NCI-H526 treated with DMSO at 0.1 percent for 48 hours (cell line): ENCODE results near the gene ISCA2.

Experiments
- DNase-seq: peaks from one replicate; lab custom pipeline; 2025; lab: John Stamatoyannopoulos, UW

Gene ISCA2

DNA sequence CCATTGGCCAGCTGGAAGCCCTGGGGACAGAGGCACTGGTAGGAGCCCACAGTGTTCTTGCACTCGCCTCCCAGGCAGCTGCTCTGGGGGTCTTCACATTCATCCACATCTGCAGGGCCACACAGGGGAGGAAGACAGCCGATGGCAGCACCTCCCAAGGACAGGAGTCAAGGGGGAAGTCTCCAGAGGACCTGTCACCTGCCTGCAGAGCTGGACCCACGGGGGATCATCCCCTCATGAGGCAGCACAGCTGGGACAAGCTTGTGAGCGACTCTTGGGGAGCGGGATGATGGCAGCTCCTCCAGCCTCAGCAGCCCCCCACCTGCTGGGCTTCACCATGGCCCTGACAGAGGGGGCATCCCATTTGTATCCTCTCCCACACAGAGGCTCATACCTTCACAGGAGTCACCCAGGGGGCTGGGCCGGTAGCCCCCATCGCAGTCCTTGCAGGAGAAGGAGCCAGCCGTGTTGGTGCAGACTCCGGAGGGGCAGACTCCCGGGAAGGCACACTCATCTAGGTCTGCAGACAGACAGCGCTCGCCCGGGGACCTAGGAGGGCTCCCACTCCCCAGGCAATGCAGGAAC lies 15.4 kb downstream of the ISCA2 start:
- DNase-seq = no peak

- no peak for DNase-seq
These were observed 16.1 kb downstream of the ISCA2 start for GRCh38 chr14:74509587-74510222.

DNA sequence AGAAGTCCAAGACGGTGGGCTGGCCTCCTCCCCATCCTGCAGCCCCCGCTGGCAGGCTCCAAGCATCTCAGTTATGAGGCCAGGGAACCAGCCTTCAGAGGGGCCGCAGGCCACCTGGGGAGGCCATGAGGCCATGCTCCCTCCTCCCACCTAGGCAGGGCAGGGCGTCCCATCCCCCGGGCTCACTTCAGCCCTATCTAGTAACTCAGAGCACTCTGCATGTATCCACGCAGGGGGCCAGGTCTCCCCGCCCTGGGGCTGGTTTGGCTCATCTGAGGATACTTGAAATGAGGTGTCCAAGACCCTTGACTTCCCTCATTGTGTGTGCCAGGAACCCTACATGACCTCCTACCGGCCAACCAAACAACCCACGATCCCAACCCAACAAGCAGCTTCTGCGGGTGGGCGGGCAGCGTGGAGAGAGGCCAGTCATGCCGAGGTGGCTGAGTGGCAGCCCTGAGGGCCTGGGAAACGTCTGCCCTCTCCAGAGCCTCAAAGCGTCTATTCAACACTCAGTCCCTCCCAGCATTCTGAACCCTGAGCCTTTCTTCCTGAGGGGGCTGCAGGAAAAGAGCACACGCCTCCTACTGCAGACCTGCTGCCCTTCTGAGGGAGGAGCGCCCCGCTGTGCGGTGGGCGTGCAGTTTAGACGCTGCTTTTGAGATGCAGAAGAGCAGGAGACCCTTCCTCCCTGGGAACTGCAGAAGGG lies 16.8 kb downstream of the ISCA2 start:
- DNase-seq = no peak

- no peak for DNase-seq
These were observed 17.4 kb downstream of the ISCA2 start for GRCh38 chr14:74510959-74511409.

DNA sequence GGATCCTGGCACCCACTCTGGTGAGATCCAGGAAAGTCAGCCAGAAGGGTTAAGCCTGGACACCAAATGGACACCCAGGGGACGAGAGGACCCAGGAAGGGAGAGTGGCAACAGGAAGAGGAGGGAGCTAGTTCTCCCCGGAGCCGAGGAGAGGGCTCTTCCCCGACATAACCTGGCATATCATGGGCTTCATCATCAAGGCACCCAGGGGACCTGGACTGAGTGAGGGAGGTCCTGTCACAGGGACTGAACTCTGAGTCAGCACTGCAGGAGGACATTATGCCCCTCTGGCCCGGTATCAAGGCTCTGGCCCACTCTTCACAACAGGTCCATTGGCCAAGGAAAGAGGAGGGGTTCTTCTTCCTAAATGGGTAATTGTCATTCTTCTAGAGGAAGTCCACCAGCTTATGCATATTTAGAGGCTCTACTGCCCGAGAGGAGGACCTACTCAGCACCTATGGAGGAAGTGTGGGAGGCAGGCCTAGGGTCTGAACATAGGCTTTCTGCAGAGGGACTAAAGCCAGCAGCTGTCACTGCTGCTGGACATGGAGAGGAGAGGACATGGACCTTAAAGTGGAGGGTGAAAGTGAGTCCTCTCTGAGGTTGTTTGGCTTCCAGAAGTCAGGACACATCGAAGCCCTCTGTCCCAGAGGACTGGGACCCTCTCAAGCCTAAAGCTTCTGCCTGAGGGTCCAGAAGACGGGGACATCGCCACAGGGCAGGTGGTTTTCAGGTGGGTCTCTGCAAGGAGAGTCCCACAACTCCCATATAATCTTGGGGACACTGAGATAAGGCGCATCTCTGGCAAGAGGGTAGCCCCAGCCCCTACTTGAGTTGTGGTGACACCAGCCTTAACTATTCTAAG lies 18.6 kb downstream of the ISCA2 start:
- no peak for DNase-seq

GRCh38 chr14:74514471-74514941 lies 20.9 kb downstream of the ISCA2 start:
- no peak for DNase-seq

DNA sequence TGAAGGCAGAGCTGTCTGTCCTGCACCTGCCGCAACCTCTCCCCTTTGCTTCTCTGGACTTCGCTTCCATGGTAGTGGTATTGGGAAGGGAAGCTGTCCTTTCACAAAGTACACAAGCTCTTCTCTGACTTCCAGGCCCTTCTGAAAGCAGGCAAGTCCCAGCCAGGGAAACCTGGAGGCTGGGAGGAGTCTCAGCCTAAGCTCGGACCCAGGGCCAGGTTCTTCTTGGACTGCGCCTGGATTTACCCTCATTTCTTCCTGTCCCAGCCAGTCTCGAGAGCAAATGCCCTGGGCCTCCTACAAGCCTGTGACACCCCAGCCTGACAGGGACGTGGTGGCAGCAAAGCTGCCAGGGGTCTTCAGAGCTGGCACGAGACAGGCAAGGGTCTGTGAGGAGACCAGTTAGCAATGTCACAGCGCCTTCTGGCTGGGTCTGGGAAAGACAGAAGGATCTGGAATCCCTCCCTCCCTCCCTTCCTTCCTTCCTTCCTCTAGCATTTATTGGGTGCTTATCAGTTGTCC lies 22.4 kb downstream of the ISCA2 start:
- DNase-seq = no peak

GRCh38 chr14:74516451-74517160 lies 23.0 kb downstream of the ISCA2 start:
- no peak for DNase-seq

GRCh38 chr14:74517731-74518130 lies 24.2 kb downstream of the ISCA2 start:
- DNase-seq = no peak

DNA sequence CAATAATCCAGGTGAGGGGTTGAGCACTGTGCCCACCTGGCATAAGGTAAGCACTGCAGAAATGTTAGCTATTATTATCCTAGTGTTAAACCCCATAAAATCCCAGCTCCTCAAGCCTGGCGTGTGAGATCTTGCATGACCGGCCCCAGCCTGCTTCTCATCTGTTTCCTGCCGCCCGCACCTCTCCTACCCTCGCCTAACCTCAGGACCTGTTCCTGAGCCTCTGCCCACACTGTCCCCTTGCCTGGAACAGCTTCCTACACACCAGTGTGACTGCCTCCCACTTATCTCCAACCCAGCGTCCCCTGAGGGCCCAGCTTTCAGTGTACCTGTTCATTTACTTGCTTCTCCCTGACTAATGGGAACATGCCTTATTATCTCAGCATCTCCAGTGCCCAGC lies 24.7 kb downstream of the ISCA2 start:
- DNase-seq = no peak

DNA sequence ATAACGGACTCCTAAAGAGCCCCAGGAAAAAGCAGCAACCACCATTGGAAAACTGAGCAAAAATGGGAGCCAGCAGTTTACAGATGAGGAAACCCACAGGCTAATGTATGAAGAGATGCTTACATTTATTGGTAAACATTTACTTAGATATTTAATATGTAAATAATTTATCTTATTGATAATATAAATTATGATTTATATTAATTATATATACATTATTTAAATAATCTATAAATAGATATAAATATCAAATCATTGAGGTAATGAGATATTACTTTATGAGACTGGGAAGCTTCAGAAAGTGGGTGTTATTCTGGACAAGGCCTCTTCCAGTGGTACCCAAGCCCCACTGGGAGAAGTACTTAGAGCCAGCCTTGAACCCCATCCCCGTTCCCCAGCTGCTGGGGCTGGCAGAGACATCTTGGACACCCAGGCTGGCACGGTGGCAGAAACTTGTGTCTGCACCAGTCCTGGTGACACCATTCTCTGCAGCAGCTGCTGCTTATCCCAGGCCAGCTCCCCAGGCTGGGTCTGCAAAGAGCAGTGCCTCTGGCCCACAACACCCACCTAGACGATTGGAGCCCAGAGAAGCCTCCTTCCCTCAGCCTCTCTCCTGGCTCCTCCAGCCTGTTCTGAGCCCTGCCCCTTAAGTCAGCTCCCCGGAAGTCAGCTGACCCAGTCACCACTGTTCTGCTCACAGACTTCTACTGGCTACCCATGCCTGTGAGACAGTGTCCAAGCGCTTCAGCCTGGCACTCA lies 25.9 kb downstream of the ISCA2 start:
- DNase-seq = no peak

- no peak for DNase-seq
These were observed 28.2 kb downstream of the ISCA2 start for GRCh38 chr14:74521756-74522155.

DNA sequence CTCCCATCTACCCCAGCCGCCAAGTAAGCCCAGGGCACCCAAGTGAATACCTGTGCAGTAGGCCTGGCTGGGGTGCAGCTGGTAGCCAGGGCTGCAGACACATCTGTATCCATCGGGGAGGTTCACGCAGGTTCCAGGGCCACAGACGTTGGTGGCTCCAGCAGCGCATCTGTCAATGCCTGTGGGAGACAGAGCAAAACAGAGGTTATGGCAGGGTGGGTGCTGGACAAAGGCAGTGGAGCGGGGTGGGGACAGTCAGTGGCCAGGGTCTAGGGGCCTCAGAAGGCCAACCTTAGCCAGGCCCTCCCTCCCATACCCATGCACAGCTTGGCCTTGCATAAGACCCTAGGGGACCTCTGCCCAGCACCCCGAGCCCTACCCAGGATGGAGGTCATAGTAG lies 29.2 kb downstream of the ISCA2 start:
- no peak for DNase-seq

DNA sequence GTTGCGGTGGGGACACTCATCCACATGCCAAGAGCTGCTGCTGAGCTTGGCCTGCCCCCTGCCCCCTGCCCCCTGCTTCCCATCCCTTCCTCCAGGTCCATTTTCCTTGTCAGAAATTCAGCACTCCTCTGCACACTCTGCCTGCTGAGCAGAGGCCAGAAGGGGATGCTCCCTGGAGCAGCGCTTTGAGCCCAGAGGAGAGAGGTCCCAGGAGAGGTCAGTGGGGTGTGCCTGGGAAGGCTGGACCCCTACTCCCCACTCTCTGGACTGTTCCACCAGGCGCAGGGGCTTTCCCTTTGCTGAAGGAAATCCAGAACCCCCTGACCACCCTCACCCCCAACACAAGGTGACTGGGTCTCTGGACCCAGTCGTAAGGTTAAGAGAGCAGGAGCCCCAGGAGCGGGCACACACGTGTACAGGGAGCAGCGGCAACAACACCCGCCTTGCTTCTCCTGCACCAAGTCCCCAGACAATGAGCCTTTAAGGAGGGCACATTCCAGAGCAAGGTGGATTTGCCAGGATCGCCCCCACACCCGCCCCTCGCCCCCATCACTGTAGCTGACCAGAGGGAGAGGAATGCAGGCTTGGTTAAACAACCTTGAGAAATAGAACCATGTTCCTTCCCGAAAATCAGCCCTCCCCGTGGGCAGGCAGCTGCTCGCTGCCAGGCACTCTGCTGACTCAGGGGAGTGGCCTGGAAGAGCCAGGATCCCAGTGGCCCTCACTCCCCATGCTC lies 30.7 kb downstream of the ISCA2 start:
- no peak for DNase-seq

- no peak for DNase-seq
These were observed 31.2 kb downstream of the ISCA2 start for GRCh38 chr14:74524812-74525135.

GRCh38 chr14:74525361-74525851 lies 31.8 kb downstream of the ISCA2 start:
- DNase-seq = no peak

DNA sequence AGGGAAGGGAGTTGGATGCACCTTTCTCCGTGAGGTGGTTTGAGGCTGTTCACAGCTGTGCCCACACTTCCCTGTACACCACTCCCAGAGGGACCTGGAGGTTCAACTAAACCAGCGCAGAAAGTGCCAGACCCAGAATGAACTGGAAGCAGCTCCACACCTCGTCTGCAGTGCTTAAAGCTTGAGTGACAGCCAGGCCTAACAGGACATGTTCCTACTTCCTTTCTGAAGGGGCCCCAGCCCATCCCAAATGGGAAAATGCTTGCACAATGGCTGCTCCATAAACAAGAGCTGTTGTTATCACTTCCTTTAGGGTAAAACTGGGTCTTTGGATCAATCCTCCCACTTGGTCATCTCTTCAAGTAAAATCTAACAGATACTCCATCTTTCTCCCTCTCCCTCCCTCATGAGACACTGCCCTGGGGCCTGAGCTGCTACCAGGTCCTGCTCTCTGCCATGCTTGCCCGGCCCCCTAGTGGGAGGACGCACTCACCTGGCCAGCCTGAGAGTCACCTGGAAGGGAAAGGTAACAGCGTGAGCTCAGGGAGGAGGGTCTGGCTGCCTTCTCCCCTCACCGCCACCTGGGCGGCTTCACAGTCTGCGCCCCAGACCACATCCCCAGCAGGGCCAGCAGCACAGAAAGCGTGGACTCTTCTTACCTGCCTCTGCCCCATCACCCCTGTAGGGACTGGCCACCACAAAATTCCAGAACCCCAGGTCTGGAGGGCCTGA lies 33.5 kb downstream of the ISCA2 start:
- DNase-seq = no peak

- no peak for DNase-seq
These were observed 34.2 kb downstream of the ISCA2 start for GRCh38 chr14:74527736-74528280.

GRCh38 chr14:74528406-74528805 lies 34.8 kb downstream of the ISCA2 start:
- no peak for DNase-seq
